GM23338 (cell line): ENCODE results near the gene APPL2. TPM values are rescaled to one million over a fixed set of nuclear protein-coding genes. Genes with fewer than 3 reads are reported as not detected.

Experiments
- ATAC-seq: fragments of 200-7000 bp; cut with Tn5 transposase; 3 replicates; pipeline ENCODE4 v1.9.1; 2020
- DNase-seq: peaks from one replicate; pipeline ENCODE4 v3.0.0-alpha.2; 2015; ENCODE audit warnings: low spot score
- H2AFZ ChIP-seq: fragments of 200-600 bp; sonication (generic); 2 replicates; pipeline ENCODE4 v1.8.0; 2016; ENCODE audit warnings: antibody characterized with exemption, mild to moderate bottlenecking, moderate library complexity
- H3F3A ChIP-seq: fragments of 200-600 bp; sonication (generic); replicated peaks from 2 replicates; pipeline ENCODE4 v1.8.0; 2017; ENCODE audit warnings: antibody characterized with exemption, mixed run types, low read depth
- H3K27ac ChIP-seq: fragments of 200-600 bp; sonication (generic); 2 replicates; pipeline ENCODE4 v1.6.1; 2016; ENCODE audit warnings: low read depth
- H3K27me3 ChIP-seq: fragments of 200-600 bp; sonication (generic); 2 replicates; pipeline ENCODE4 v1.8.0; 2016; ENCODE audit warnings: mild to moderate bottlenecking, mixed run types, moderate library complexity; ENCODE audit not compliant: insufficient read depth
- H3K36me3 ChIP-seq: fragments of 200-600 bp; sonication (generic); 2 replicates; pipeline ENCODE4 v1.8.0; 2016; ENCODE audit warnings: mild to moderate bottlenecking; ENCODE audit not compliant: insufficient read depth
- H3K4me1 ChIP-seq: fragments of 200-600 bp; sonication (generic); 2 replicates; pipeline ENCODE4 v1.8.0; 2016; ENCODE audit warnings: mild to moderate bottlenecking, moderate library complexity; ENCODE audit not compliant: insufficient read depth
- H3K4me2 ChIP-seq: fragments of 200-600 bp; sonication (generic); 2 replicates; pipeline ENCODE4 v1.7.1; 2017; ENCODE audit warnings: mixed run types
- H3K4me3 ChIP-seq: fragments of 200-600 bp; sonication (generic); 2 replicates; pipeline ENCODE4 v1.6.1; 2016; ENCODE audit warnings: mixed run types
- H3K79me2 ChIP-seq: fragments of 200-600 bp; sonication (generic); replicated peaks from 2 replicates; pipeline ENCODE4 v1.8.0; 2017; ENCODE audit warnings: mild to moderate bottlenecking; ENCODE audit not compliant: insufficient read depth
- H3K9me2 ChIP-seq: fragments of 200-600 bp; sonication (generic); 2 replicates; pipeline ENCODE4 v1.8.0; 2017; ENCODE audit not compliant: insufficient read depth
- H4K20me1 ChIP-seq: fragments of 200-600 bp; sonication (generic); replicated peaks from 2 replicates; pipeline ENCODE4 v1.8.0; 2017; ENCODE audit warnings: mild to moderate bottlenecking; ENCODE audit not compliant: insufficient read depth
- H3K27ac Mint-ChIP-seq: 2 replicates; pipeline ENCODE4 v1.8.0; 2020; ENCODE audit warnings: inconsistent platforms, mild to moderate bottlenecking, moderate library complexity, mixed read lengths
- H3K27me3 Mint-ChIP-seq: 3 replicates; pipeline ENCODE4 v1.8.0; 2022; ENCODE audit warnings: low read depth, mild to moderate bottlenecking, moderate library complexity, mixed read lengths, inconsistent platforms; ENCODE audit not compliant: insufficient read depth, poor library complexity
- H3K36me3 Mint-ChIP-seq: 3 replicates; pipeline ENCODE4 v1.8.0; 2021; ENCODE audit warnings: low read depth, mild to moderate bottlenecking, inconsistent platforms, moderate library complexity, mixed read lengths
- H3K4me1 Mint-ChIP-seq: 3 replicates; pipeline ENCODE4 v1.8.0; 2020; ENCODE audit warnings: mild to moderate bottlenecking, inconsistent platforms, mixed read lengths
- H3K4me3 Mint-ChIP-seq: 3 replicates; pipeline ENCODE4 v1.8.0; 2021; ENCODE audit warnings: moderate library complexity, mild to moderate bottlenecking, inconsistent platforms, mixed read lengths
- H3K9me3 Mint-ChIP-seq: 3 replicates; pipeline ENCODE4 v1.8.0; 2020; ENCODE audit warnings: moderate library complexity, mild to moderate bottlenecking, inconsistent platforms, mixed read lengths
- EZH2 ChIP-seq: fragments of 200-600 bp; sonication (generic); IDR thresholded peaks from one replicate; pipeline ENCODE4 v1.8.0; 2017; ENCODE audit warnings: antibody characterized with exemption, mild to moderate bottlenecking, low read depth; ENCODE audit not compliant: unreplicated experiment
- EZH2phosphoT487 ChIP-seq: fragments of 200-600 bp; sonication (generic); IDR thresholded peaks from one replicate; pipeline ENCODE4 v1.8.1; 2018; ENCODE audit warnings: antibody characterized with exemption; ENCODE audit not compliant: unreplicated experiment
- JUNB ChIP-seq: IDR thresholded peaks from one replicate; pipeline ENCODE4 v1.6.1; 2016; ENCODE audit warnings: antibody characterized with exemption; ENCODE audit not compliant: unreplicated experiment
- ZNF114 ChIP-seq: fragments of 250-450 bp; sonication (Bioruptor Pico); IDR thresholded peaks from 2 replicates; pipeline ENCODE4 v1.5.0; 2020; ENCODE audit warnings: mild to moderate bottlenecking, moderate library complexity
- ZNF462 ChIP-seq: fragments of 250-450 bp; sonication (Bioruptor Pico); IDR thresholded peaks from 2 replicates; pipeline ENCODE4 v1.5.0; 2020; ENCODE audit warnings: mild to moderate bottlenecking, moderate library complexity
- polyA plus RNA-seq: library from polyadenylated mRNA; unstranded; fragments of >200 nt; fragmentation: Nextera tagmentation; extraction: Ambion mirVana; gene quantifications from 2 replicates; pipeline ENCODE4 v1.2.1, GENCODE V29; 2016
- total RNA-seq: library from RNA; depleted of rRNA; stranded (reverse); fragments of >200 nt; shearing (Covaris generic); gene quantifications from 2 replicates; pipeline ENCODE4 v1.2.3, GENCODE V29; 2014
- TF ChIP-seq, protein P1 (sequence below): IDR thresholded peaks from 2 replicates; pipeline ENCODE4 v1.6.1; 2016; ENCODE audit warnings: antibody characterized with exemption
- TF ChIP-seq, protein P2 (sequence below), 2 experiments: fragments of 200-600 bp in 1 of 2; sonication (generic) in 1 of 2; conservative IDR thresholded peaks; 2 replicates each; pipeline versions ENCODE4 v1.5.1 to v1.6.1; 2016 to 2017; ENCODE audit warnings: antibody characterized with exemption in 2 of 2, low read depth in 2 of 2, mild to moderate bottlenecking in 2 of 2, moderate library complexity in 1 of 2

APPL2 gene
- total and polyA plus RNA-seq, 2 experiments from 2014 or later, result 9.3 to 17.4 TPM

- no peak for TF ChIP-seq ZNF462 (CRISPR knock-in tag)
- TF ChIP-seq EZH2, result no peak
Observed at GRCh38 chr12:105167346-105167745, 68.6 kb downstream of the APPL2 start (continued).

DNA sequence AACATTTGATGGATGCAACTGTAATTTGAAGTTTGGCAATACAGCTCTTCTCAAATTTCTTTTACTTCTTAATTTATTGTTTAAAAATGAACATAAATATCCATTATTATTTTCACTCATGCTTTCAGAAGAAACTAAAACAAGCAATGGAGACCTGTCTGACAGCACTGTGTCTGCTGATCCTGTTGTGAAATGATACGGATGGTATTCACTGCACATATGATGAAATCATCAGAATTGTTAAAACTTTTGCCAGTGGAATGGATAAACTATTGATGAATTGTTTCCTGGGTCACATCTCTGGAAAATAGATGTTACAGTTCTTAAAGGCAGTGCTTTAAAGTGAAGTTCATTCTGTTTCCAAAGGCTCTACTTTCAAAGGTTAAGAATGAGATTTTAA is 69.2 kb downstream of the APPL2 start:
- Histone ChIP-seq H3K4me3 (no peak overlapping the region), H4K20me1 (no peaks in the 10 kb centered on the region), H2AFZ (no peak overlapping the region), H3K79me2 (no peaks in the 10 kb centered on the region), H3K4me1 (no peaks in the 10 kb centered on the region), H3K36me3 (peaks cover 37% of the 10 kb centered on the region), H3K9me2 (no peaks in the 10 kb centered on the region), H3K27me3 (no peaks in the 10 kb centered on the region), H3F3A (no peaks in the 10 kb centered on the region), H3K4me2 (no peak overlapping the region), H3K27ac (no peak overlapping the region)
- ATAC-seq (no peak), DNase-seq (no peak)
- Mint-ChIP-seq H3K27me3 (no peaks in the 10 kb centered on the region), H3K4me1 (no peaks in the 10 kb centered on the region), H3K9me3 (no peaks in the 10 kb centered on the region), H3K36me3 (peaks cover 38% of the 10 kb centered on the region; the same call in 2 of the 3 replicates), H3K27ac (no peak overlapping the region), H3K4me3 (no peak overlapping the region)
- TF ChIP-seq JUNB (no peak), ZNF462 (CRISPR knock-in tag) (no peak), EZH2phosphoT487 (no peak), ZNF114 (CRISPR knock-in tag) (no peak)
- TF ChIP-seq, protein P1, sequence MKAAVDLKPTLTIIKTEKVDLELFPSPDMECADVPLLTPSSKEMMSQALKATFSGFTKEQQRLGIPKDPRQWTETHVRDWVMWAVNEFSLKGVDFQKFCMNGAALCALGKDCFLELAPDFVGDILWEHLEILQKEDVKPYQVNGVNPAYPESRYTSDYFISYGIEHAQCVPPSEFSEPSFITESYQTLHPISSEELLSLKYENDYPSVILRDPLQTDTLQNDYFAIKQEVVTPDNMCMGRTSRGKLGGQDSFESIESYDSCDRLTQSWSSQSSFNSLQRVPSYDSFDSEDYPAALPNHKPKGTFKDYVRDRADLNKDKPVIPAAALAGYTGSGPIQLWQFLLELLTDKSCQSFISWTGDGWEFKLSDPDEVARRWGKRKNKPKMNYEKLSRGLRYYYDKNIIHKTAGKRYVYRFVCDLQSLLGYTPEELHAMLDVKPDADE, result no peak
- TF ChIP-seq, protein P2, sequence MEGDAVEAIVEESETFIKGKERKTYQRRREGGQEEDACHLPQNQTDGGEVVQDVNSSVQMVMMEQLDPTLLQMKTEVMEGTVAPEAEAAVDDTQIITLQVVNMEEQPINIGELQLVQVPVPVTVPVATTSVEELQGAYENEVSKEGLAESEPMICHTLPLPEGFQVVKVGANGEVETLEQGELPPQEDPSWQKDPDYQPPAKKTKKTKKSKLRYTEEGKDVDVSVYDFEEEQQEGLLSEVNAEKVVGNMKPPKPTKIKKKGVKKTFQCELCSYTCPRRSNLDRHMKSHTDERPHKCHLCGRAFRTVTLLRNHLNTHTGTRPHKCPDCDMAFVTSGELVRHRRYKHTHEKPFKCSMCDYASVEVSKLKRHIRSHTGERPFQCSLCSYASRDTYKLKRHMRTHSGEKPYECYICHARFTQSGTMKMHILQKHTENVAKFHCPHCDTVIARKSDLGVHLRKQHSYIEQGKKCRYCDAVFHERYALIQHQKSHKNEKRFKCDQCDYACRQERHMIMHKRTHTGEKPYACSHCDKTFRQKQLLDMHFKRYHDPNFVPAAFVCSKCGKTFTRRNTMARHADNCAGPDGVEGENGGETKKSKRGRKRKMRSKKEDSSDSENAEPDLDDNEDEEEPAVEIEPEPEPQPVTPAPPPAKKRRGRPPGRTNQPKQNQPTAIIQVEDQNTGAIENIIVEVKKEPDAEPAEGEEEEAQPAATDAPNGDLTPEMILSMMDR (conservative IDR thresholded peaks at IDR 0.05; ENCODE audit: low read depth in 2 of 2), result no peak
